ENCODE results near the gene RIT2.
"Not testable (repeated sequence)": the region's sequence is repeated elsewhere in the genome, so short reads cannot be mapped to it uniquely, and the experiment has no call there.

Gene RIT2

GRCh38 chr18:42838546-42839145 lies 276.8 kb downstream of the RIT2 start:
- DNase-seq (ENCODE audit: low read depth), result no peak

GRCh38 chr18:42830936-42831335 lies 284.5 kb downstream of the RIT2 start:
- DNase-seq (ENCODE audit: low read depth), result no peak

- DNase-seq (ENCODE audit: low read depth), result no peak
These were observed 286.6 kb downstream of the RIT2 start for GRCh38 chr18:42828881-42829280.

- DNase-seq (ENCODE audit: low read depth), result no peak
These were observed 291.3 kb downstream of the RIT2 start for GRCh38 chr18:42824178-42824577.

GRCh38 chr18:42822711-42823110 lies 292.8 kb downstream of the RIT2 start:
- DNase-seq (ENCODE audit: low read depth), result no peak

- DNase-seq (ENCODE audit: low read depth), result no peak
These were observed 294.0 kb downstream of the RIT2 start for GRCh38 chr18:42821492-42821891.

- no peak for DNase-seq (ENCODE audit: low read depth)
These were observed 300.9 kb downstream of the RIT2 start for GRCh38 chr18:42814618-42815017.

GRCh38 chr18:42814184-42814583 lies 301.3 kb downstream of the RIT2 start:
- no peak for DNase-seq (ENCODE audit: low read depth)

GRCh38 chr18:42813570-42813969 lies 301.9 kb downstream of the RIT2 start:
- no peak for DNase-seq (ENCODE audit: low read depth)

GRCh38 chr18:42807887-42808286 lies 307.6 kb downstream of the RIT2 start:
- no peak for DNase-seq (ENCODE audit: low read depth)

GRCh38 chr18:42801706-42802105 lies 313.8 kb downstream of the RIT2 start:
- no peak for DNase-seq (ENCODE audit: low read depth)

- DNase-seq (ENCODE audit: low read depth), result no peak
These were observed 316.8 kb downstream of the RIT2 start for GRCh38 chr18:42798606-42799170.

GRCh38 chr18:42795213-42795789 lies 320.2 kb downstream of the RIT2 start:
- DNase-seq (ENCODE audit: low read depth), result not testable (repeated sequence)

GRCh38 chr18:42792731-42793130 lies 322.8 kb downstream of the RIT2 start:
- DNase-seq (ENCODE audit: low read depth), result no peak

- no peak for DNase-seq (ENCODE audit: low read depth)
These were observed 330.9 kb downstream of the RIT2 start for GRCh38 chr18:42784632-42785031.

- DNase-seq (ENCODE audit: low read depth), result no peak
These were observed 332.6 kb downstream of the RIT2 start for GRCh38 chr18:42782929-42783328.

- DNase-seq (ENCODE audit: low read depth), result no peak
These were observed 334.1 kb downstream of the RIT2 start for GRCh38 chr18:42781298-42781815.

GRCh38 chr18:42780171-42780570 lies 335.3 kb downstream of the RIT2 start:
- DNase-seq (ENCODE audit: low read depth), result no peak

GRCh38 chr18:42778445-42779042 lies 336.9 kb downstream of the RIT2 start:
- no peak for DNase-seq (ENCODE audit: low read depth)

- no peak for DNase-seq (ENCODE audit: low read depth)
These were observed 337.5 kb downstream of the RIT2 start for GRCh38 chr18:42778024-42778423.

- DNase-seq (ENCODE audit: low read depth), result no peak
These were observed 341.6 kb downstream of the RIT2 start for GRCh38 chr18:42773870-42774269.

- no peak for DNase-seq (ENCODE audit: low read depth)
These were observed 343.5 kb downstream of the RIT2 start for GRCh38 chr18:42771936-42772335.

GRCh38 chr18:42765302-42765701 lies 350.2 kb downstream of the RIT2 start:
- DNase-seq (ENCODE audit: low read depth), result no peak
